ENCODE results near the gene THAP4.

- no peak for TF ChIP-seq CTCF (IDR thresholded peaks at IDR 0.05; ENCODE audit: insufficient read depth, low read length, poor library complexity, severe bottlenecking)
- TF ChIP-seq EZH2phosphoT487 (conservative IDR thresholded peaks at IDR 0.05; ENCODE audit: low read length), result no peak
Measured at GRCh38 chr2:241678307-241678706, 41.3 kb upstream of the THAP4 start.

Measured in SU-DHL-6 (cell line).